Measurements from ENCODE around the gene ZNF467.

GRCh38 chr7:149811221-149811620, 37.8 kb upstream of the ZNF467 start:
- TF ChIP-seq, protein P1, sequence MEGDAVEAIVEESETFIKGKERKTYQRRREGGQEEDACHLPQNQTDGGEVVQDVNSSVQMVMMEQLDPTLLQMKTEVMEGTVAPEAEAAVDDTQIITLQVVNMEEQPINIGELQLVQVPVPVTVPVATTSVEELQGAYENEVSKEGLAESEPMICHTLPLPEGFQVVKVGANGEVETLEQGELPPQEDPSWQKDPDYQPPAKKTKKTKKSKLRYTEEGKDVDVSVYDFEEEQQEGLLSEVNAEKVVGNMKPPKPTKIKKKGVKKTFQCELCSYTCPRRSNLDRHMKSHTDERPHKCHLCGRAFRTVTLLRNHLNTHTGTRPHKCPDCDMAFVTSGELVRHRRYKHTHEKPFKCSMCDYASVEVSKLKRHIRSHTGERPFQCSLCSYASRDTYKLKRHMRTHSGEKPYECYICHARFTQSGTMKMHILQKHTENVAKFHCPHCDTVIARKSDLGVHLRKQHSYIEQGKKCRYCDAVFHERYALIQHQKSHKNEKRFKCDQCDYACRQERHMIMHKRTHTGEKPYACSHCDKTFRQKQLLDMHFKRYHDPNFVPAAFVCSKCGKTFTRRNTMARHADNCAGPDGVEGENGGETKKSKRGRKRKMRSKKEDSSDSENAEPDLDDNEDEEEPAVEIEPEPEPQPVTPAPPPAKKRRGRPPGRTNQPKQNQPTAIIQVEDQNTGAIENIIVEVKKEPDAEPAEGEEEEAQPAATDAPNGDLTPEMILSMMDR (IDR thresholded peaks at IDR 0.05) = no peak
- no peak for TF ChIP-seq EZH2 (IDR thresholded peaks at IDR 0.05; ENCODE audit: borderline replicate concordance, insufficient read depth, low read depth, low read length, poor library complexity, severe bottlenecking)

Measured in B cell (primary cell).